Endometrial microvascular endothelial cells (primary cell): ENCODE data around the gene CCSER2. TPM values are rescaled to one million over a fixed set of nuclear protein-coding genes. Genes with fewer than 3 reads are reported as not detected.
"Not testable (repeated sequence)": the region's sequence is repeated elsewhere in the genome, so short reads cannot be mapped to it uniquely, and the experiment has no call there.

Source experiments
- in situ Hi-C: cut with HindIII; loops from 2 replicates; pipeline ENCODE4 v1.10.0; 2017; ENCODE audit warnings: low sequenced_read_pairs, low pct_unique_long_range_greater_than_20kb; ENCODE audit errors: inconsistent ontology term
- total RNA-seq: library from RNA; depleted of rRNA; stranded (reverse); fragments of >200 nt; gene quantifications from one replicate; pipeline ENCODE4 v1.2.3, GENCODE V29; 2015; ENCODE audit errors: inconsistent ontology term

The CCSER2 gene
- total RNA-seq, 1 donor from 2014 or later = 29.2 TPM

DNA sequence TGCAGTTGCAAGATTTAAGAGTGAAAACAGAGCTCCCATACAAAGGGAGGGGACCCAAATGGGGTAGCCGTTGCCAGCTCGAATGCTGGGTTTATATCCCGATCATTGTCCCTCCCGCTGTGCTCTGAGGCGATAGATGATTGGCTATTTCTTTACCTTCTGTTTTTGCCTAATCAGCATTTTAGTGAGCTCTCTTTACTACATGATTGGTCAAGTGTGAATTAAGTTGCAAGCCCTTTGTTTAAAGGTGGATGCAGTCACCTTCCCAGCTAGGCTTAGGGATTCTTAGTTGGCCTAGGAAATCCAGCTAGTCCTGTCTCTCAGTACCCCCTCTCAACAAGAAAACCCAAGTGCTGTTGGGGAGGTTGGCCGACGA is 197.4 kb downstream of the CCSER2 start:
- in situ Hi-C loops = not testable (repeated sequence)

DNA sequence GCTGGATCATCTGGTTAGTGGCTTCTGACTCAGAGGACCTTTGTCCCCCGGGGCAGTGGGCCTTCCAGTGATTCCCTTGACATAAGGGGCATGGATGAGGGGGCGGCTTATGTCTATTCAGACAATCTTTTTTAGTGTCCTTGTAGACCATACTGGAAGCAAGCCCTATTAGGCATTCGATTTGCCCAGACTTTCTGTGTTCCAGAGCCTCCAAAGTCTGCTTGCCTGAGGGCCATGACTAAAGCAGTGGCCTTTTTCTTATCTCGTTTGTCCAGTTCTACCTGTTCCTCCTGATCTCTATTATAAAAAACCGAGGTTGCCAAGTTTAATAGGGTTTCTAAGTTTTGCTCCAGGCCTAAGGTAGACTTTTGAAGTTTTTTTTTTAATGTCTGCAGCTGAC is 199.0 kb downstream of the CCSER2 start:
- in situ Hi-C loops = not testable (repeated sequence)

DNA sequence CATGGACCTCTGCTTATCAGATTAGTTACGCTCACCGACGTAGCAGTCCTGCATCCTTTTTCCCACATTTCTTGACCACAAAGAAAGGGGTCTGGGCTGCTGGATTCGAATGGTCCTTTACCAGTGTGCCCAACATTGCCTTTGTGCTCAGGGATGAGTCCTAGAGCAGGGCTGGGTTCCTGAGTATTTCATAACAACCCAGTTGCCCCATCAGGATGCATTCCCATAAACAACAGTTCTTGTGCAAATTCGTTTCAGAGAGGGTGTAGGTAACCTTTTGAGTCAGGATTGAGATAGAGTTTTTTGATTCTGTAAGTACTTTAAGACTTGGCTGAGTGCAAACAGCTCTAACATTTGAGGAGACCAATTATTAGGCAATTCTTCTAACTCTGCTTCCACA is 200.1 kb downstream of the CCSER2 start:
- in situ Hi-C loops = not testable (repeated sequence)

DNA sequence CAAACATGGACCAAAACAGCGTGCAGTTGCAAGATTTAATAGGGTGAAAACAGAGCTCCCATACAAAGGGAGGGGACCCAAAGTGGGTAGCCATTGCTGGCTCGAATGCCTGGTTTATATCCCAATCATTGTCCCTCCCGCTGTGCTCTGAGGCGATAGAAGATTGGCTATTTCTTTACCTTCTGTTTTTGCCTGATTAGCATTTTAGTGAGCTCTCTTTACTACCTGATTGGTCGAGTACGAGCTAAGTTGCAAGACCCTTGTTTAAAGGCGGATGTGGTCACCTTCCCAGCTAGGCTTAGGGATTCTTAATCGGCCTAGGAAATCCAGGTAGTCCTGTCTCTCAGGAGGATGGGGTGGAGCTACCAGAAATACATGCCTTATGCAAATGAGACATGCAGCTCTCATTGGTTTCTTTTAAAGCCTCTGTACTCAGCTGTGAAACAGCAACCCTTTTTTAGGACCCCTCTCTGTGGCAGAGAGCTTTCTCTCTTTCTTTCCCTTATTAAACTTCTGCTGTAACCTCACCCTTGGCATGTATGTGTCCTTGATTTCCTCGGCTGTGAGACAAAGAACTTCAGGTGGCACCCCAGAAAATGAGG is 202.4 kb downstream of the CCSER2 start:
- in situ Hi-C loops = no loop called here

DNA sequence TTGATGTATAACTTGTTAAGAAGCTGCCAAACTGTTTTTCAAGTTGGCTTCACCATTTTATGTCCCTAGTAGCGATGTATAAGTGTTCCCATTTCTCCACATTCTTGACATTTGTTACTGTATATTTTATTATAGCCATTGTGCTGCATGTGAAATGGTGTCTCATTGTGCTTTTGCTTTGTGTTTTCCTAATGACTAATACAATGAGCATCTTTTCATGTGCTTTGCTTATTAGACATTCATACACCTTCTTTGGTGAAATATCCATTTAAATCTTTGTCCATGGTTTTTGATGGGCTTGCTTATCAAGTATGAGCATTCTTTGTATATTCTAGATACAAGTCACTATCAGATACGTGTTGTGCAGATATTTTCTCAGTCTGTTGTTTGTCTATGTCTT is 203.0 kb downstream of the CCSER2 start:
- in situ Hi-C loops = no loop called here

DNA sequence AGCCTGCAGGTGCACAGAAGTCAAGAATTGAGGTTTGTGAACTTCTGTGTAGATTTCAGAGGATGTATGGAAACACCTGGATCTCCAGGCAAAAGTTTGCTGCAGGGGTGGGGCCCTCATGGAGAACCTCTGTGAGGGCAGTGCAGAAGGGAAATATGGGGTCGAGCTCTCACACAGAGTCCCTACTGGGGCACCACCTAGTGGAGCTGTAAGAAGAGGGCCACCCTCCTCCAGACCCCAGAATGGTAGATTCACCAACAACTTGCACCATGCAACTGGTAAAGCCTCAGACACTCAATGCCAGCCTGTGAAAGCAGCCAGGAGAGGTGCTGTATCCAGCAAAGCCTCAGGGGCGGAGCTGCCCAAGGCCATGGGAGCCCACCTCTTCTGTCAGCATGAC is 205.8 kb downstream of the CCSER2 start:
- in situ Hi-C loops = no loop called here

DNA sequence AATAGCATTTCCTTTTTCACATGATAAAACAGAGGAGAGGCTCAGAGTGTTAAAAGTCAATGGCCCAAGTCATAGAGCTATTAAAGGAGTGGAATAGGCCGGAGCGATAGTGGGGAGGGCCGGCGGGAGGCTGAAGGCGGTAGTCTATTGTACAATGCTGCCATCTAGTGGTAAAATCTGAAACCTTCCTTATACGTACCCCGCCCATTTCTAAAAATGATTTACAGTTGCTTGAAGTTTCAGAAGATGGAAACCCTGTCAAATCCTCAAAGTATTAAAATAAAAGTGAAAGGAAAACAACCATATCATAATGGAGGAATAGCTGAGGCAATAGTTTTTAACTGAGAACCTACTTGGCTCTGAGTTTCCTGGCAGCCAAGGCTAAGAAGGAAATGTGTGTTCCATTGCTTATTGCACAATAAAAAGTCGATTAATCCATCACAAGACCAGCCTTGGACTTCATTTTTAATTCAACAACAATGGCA is 209.1 kb downstream of the CCSER2 start:
- in situ Hi-C loops = no loop called here

DNA sequence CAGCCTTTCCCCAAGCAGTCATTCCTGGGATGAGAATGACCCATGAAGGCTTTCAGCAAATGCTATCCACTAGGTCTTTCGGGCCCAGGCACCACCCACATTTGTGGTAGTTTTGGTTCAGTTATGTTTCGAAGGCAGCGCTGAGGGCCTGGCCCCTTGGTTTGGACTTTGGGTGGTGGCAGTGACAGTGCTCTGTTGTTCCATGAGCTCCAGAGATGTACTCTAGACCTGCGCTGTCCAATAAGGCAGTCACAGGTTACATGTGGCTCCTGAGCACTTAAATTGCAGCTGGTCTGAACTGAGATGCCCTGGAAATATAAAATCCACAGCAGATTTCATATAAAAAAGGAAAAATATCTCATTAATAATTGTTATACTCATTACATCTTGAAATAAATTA is 209.6 kb downstream of the CCSER2 start:
- in situ Hi-C loops = no loop called here

DNA sequence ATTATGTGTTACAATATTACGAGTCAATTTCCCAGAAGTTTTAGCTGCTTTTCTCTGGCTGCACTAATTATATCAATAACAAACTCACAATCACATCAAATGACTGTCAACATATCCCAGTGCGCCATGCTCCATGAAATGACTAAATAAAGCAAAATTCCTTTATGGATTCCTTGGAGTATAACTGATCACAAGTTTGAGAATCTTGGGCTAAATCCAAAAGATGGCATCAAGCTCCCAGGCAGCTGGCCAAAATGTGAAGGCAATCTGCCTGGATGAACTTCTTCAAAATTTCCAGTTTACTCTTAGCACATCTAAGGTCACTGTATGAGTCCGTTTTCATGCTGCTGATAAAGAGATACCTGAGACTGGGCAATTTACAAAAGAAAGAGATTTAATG is 210.8 kb downstream of the CCSER2 start:
- in situ Hi-C loops = no loop called here

DNA sequence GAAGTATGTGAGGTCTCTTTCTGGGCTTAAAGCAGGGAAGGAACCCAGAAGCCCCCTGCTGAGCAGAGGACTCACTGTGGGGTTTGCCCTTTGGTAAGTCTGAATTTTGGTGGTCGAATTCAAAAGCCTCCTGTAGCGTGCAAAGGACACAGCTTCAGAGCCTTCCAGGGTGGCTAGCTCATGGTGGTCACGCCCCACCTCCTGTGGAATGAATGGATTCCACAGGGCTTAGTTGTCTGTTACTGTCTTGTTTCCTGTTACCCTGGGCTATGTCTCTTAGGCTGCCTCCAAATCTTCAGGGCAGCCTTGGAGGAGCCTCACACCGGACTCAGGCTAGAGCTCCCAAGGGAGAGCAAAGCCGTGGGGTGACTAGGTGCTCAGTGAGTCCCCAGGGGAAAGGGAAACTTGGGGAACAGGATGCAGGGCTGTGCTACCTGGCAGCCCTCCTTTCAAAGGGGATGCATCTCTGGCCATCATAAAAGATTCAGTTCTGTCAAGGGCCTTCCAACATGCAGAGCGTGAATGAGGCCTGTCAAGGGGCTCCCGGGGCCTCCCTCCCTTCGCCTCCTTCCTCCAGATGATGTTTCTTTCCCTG is 211.7 kb downstream of the CCSER2 start:
- in situ Hi-C loops = no loop called here

DNA sequence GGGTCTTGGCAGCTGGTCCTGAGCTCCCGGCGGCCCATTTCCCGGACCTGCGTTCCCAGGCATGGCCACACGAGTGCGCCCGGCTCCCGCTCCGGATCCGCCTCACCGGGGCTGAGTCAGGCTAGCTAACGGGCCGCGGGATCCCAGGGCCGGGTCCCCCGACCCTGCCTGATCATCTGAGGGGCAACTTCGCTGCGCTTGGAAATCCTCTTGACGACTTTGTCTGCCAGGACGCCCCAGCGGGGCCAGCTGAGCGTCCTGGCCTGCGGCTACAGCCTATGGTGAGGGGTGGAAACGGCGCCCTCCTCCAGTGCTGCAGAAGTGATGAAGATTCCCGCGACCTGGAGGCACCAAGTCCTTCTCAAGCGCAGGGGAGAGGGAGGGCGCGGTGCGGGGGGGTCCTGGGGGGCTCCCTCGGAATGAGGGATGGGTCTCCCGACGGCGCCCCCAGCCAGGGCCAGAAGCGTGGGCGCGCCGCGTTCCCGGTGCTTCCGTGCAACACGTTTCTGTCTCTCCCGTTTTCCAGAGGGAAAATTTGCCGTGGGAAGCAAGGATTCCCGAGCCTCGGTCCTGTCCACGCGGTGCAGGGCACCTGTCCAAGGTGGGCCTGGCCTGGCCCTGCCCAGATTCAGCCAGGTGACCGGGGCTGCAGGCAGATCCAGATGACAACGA is 212.4 kb downstream of the CCSER2 start:
- in situ Hi-C loops = no loop called here

DNA sequence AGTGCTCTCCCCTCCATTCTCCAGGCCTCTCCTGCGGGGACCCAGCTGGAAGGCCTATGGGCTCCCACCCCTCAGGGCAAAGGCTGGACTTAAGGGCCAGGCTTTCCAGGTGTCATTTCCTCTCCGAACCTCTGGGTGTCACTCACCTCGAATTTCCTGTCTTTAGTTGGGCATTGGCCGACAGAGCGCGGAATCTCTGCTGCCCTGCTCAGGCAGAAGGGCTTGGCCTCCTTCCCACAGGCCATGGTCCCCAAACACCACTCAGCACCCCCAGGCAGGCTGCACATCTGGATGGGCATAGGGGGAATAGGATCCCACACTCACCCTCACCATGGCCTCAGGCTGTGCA is 212.9 kb downstream of the CCSER2 start:
- in situ Hi-C loops = no loop called here

DNA sequence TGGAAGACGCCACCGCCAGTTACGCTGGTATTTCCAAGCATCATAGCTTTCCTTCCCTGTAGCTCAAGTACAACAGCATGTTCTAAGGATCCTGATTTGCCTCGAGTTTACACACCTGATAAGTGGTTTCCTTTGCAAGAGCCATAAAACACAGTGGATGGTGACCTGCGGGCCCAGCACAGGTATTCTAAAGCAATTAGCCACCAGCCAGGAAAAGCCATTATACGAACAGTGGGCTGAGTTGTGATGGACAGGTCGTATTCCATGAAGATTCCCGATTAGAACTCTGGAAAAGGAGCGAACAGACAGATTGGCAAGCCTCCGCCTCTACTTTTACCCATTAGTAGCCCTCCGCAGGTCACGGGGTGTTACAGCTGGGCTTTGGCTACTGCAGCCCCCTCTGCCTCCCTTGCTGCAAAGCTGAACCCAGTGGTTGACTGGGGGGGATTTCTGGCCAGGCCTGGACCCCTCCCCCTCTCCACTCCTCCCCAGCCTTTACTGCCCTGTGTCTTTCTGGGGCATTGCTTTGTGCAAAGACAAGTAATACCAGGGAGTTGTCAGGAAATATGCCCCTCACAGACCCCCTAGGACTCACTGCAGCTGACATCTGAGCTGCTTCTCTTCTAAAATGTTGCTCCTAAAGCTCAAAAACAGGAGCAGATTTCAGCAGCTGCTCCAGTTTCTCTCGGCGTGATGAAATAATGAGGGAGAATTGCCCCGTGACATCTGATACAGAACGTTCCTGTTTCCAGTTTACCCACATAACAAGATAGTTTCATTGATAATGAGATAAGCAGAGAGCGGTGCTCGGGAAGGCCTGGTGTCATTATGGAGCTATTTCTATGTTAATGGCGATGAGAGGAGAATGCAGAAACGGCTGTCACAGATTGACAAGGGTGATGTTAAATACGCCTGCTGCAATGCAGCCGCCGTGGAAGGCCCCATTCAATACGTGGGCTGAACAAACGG is 214.4 kb downstream of the CCSER2 start:
- in situ Hi-C loops = no loop called here

DNA sequence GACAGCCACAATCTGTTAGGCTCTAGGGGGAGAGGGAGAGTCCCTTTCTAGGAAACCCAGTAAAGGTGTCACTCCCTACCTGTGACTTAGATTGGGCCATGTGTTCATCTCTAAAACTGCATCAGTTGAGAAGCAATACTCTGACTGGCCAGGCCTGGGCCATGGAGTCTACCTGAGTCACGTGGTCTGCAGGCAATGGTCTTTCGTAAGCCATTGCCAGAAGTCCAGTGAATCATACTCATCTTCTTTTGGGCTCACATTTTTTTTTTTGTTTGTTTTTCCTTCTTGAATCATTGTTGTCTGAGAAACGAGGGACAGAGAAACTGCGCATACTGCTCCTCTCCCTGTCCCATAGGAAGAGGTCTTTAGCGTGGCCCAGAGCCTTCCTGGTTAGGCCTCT is 215.6 kb downstream of the CCSER2 start:
- in situ Hi-C loops = no loop called here

DNA sequence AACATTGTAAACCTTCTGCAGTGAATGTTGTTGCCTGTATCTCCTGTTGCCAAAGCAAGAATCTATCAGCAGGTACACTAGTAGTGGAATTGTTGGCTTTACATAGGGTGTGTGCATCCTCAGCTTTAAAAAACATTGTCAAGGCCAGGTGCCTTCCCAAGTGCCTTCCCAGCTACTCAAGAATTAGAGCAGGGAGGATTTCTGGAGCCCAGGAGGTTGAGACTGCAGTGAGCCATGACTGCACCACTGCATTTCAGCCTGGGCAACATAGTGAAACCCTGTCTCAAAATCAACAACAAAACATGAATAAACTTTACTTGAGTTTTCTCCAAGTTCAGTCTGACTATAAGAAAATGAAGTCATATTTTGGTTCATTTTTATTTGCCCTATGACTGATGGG is 217.3 kb downstream of the CCSER2 start:
- in situ Hi-C loops = no loop called here

DNA sequence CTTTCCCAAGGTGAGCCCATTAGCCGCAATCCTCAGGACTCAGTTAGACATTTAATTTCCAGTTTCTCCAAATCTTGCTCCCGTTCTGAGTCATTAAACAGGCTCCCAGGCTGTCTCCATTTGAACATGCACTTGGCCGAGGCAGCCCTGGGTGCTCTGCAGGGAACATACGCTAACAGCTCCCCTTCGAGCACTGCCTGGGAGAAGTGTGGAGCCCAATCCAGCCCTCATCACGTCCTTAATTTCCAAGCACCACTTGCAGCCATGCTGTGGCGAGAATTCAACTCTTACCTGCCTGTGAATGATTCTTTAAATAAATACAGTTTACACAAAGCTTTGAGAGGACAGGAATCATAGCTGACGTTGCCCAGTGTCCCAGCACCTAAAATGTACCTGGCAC is 218.2 kb downstream of the CCSER2 start:
- in situ Hi-C loops = no loop called here

DNA sequence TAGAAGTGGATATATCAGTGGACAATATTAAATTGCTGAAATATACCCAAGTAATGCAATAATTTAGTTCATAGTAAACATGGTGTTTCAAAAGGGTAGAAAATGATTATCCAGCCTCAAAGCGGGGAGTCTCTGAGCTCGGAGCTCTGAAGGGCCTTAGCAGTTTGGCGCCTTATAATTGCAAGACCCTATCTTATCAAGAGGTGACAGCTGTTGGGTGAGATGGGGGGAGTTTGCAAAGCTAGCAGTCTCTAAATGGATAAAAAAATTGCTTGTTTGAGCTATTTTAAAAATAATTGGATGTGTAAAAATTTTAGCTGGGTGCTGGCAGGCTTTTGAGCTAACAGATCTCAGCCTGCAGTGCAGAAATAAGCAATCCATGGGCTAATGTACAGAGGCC is 219.2 kb downstream of the CCSER2 start:
- in situ Hi-C loops = no loop called here

DNA sequence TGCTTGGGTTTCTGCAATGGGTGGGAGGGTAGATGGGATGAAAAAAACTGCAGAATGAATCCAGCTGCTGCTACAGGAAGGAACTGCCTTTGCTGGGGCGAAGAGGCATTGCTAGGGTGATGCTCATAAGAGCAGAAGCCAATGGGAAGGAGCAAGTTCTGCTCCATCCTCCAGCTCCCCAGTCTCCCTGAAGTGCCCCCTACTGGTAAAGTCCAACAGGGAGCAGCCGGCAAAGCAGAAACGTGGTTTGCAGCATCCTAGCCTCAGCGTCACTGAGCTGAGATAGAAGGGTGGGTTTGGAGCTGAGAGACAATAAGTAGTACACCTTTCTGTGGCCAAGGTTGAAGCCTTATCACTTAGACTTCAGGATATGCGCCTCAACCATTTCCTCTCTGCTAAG is 220.5 kb downstream of the CCSER2 start:
- in situ Hi-C loops = no loop called here

DNA sequence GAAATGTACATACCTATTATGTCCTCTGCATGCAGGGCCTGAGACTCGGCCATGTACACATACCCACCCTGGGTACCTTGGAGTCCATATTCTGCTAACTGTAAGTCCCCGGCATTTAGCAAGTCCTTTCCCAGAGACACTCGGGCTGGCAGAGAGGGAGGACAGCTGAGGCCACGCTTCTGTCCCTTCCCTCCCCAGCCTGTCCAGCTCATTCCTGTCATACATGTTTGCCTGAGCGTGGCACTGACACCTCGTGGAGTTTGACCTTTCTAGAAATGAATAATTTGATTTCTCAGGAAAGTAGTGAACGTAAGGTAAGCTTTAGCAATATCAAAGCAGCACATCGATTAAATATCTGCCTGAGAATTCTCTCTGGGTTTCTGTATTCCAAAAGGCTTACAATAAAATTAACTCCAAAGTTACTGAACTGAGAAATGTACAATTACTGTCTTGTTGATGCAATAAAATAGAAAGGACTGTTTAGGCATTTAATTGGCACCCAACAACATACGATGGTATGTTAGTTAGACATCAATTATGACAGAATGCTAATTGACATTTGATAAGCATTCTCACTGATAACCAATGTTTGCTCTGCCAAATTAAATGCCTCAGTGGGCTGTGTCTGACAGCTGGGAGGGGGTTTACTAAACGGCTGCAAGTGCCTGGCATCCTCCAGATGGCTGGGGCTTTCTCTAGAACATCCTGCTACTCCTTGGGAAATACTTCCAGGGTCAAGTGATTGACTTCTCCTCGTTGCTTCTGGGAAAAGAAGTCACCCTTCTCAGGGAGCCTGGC is 221.2 kb downstream of the CCSER2 start:
- in situ Hi-C loops = no loop called here
